ENCODE results near the gene INPPL1. TPM values are rescaled to one million over a fixed set of nuclear protein-coding genes. Genes with fewer than 3 reads are reported as not detected.

Gene INPPL1
- polyA plus RNA-seq, 1 donor (not counting 4 experiments of a cell fraction or from before 2014, with no cell fraction given) = 44.0 TPM

DNA sequence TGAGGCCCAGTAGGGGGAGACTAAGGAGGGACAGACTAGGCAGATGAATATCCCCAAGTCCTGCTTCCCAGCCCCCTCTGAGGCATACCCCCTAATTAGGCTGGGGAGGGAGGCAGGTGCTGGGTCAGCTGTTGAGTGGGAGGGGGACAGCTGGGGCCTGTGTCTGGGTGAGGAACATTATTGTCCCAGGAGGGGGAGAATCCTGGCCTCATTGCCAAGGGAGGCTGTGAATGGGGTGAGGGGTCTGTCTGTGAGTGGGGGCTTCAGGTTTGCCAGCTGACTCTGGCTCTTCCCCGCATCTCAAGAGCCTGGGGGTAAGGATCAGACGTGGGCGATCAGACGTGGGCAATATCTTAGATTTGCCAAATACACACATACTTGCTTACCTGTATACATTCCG, 2.1 kb downstream of the INPPL1 start:
- H3K9me3 ChIP-seq (ENCODE audit: control insufficient read depth, low read depth, low read length) = no peaks in the 10 kb centered on the region
- peaks cover 29% of the 10 kb centered on the region for H3K79me2 ChIP-seq (ENCODE audit: control insufficient read depth, insufficient read depth, low read length)
- DNase-seq (ENCODE audit: low read depth, low spot score) = no peak
- peaks cover 29 to 34% of the 10 kb centered on the region in 2 experiments for H3K36me3 ChIP-seq (ENCODE audit: control insufficient read depth in 2 of 2, extremely low read depth in 1 of 2, insufficient read depth in 2 of 2, low read length in 2 of 2)
- H3K4me1 ChIP-seq (ENCODE audit: control insufficient read depth, extremely low read depth, insufficient read depth, low read length) = peaks cover 10% of the 10 kb centered on the region
- H2AFZ ChIP-seq (ENCODE audit: control insufficient read depth, low read length) = no peak overlapping the region
- no peak for TF ChIP-seq EZH2 (IDR thresholded peaks at IDR 0.05; ENCODE audit: low read length)
- TF ChIP-seq, protein P1, sequence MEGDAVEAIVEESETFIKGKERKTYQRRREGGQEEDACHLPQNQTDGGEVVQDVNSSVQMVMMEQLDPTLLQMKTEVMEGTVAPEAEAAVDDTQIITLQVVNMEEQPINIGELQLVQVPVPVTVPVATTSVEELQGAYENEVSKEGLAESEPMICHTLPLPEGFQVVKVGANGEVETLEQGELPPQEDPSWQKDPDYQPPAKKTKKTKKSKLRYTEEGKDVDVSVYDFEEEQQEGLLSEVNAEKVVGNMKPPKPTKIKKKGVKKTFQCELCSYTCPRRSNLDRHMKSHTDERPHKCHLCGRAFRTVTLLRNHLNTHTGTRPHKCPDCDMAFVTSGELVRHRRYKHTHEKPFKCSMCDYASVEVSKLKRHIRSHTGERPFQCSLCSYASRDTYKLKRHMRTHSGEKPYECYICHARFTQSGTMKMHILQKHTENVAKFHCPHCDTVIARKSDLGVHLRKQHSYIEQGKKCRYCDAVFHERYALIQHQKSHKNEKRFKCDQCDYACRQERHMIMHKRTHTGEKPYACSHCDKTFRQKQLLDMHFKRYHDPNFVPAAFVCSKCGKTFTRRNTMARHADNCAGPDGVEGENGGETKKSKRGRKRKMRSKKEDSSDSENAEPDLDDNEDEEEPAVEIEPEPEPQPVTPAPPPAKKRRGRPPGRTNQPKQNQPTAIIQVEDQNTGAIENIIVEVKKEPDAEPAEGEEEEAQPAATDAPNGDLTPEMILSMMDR (optimal IDR thresholded peaks at IDR 0.05 in 1 of 3, IDR thresholded peaks at IDR 0.05 in 1 of 3, conservative IDR thresholded peaks at IDR 0.05 in 1 of 3; ENCODE audit: extremely low read depth in 1 of 3, insufficient read depth in 2 of 3, low read length in 3 of 3) = no peak
- H3K9me1 ChIP-seq (ENCODE audit: control insufficient read depth, extremely low read depth, insufficient read depth, low read length) = no peaks in the 10 kb centered on the region
- no peaks in the 10 kb centered on the region for H3K27me3 ChIP-seq (ENCODE audit: control insufficient read depth, extremely low read depth, insufficient read depth, low read length)
- H3K27ac ChIP-seq (ENCODE audit: control insufficient read depth, insufficient read depth, low read length) = no peak overlapping the region
- no peak overlapping the region for H3K9ac ChIP-seq (ENCODE audit: control insufficient read depth, extremely low read depth, insufficient read depth, low read length)
- dilution Hi-C loops (cut with MboI; ENCODE audit: extremely low pct_ligation_motif_present, low sequenced_read_pairs) = no loop called here
- no peak for FAIRE-seq
- no peak overlapping the region for H3K4me2 ChIP-seq (ENCODE audit: control insufficient read depth, extremely low read depth, insufficient read depth, low read depth, low read length)
- no peak overlapping the region for H3K4me3 ChIP-seq (ENCODE audit: control insufficient read depth in 2 of 3, extremely low read depth in 1 of 3, insufficient read depth in 2 of 3, low read depth in 1 of 3, low read length in 3 of 3)
- peaks cover 3% of the 10 kb centered on the region for H4K20me1 ChIP-seq (ENCODE audit: control insufficient read depth, extremely low read depth, insufficient read depth, low read length)

DNA sequence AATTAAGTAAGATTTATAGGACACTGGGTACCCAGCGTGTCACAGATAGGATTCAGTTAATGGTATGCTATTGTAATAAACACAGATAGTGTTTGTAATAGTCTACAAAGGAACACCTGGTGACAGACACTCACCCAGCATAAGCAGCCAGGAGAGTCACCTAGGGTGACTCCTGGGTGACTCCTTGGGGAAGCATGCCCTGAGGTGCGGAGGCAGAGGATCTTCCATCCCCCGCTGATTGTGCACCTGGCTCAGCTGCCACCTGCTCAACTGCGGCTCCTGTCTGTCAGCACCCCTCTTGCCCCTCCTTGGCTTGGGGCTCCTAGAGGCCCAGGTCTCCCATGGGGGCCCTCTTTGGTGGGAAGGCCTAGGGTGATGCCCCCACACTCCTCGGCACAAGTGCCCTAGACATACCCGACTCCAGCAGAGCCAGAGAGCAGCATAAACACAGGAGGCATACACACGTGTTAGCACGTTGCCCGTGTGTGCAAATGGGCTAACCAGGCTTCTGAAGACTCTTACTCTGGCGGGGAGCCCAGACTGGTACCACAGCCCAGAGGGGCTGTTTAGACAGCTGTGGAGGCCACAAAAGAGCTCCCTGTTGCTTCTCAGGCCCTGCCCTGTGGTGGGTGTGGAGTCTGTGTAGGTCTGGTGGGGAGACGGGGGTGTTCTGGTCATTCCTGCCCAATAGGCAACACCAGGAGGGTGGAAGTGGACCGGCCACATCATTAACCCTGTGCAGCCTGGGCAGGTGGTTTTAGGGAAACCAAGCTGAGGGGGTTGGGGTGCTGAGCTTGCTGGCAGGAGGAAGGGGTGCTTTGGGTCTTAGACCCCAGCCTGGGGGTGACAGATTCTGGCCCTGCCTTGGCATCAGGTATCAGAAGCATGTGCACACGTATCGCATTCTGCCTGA, 3.0 kb downstream of the INPPL1 start:
- no peak for DNase-seq (ENCODE audit: low read depth, low spot score)
- Histone ChIP-seq H3K4me3 (ENCODE audit: control insufficient read depth in 2 of 3, extremely low read depth in 1 of 3, insufficient read depth in 2 of 3, low read depth in 1 of 3, low read length in 3 of 3) (no peak overlapping the region), H3K4me1 (ENCODE audit: control insufficient read depth, extremely low read depth, insufficient read depth, low read length) (peaks cover 6% of the 10 kb centered on the region), H4K20me1 (ENCODE audit: control insufficient read depth, extremely low read depth, insufficient read depth, low read length) (peaks cover 3% of the 10 kb centered on the region), H3K36me3 (ENCODE audit: control insufficient read depth in 2 of 2, extremely low read depth in 1 of 2, insufficient read depth in 2 of 2, low read length in 2 of 2) (peaks cover 35 to 42% of the 10 kb centered on the region in 2 experiments), H3K9me3 (ENCODE audit: control insufficient read depth, low read depth, low read length) (no peaks in the 10 kb centered on the region), H3K4me2 (ENCODE audit: control insufficient read depth, extremely low read depth, insufficient read depth, low read depth, low read length) (no peak overlapping the region), H3K9me1 (ENCODE audit: control insufficient read depth, extremely low read depth, insufficient read depth, low read length) (no peaks in the 10 kb centered on the region), H3K27ac (ENCODE audit: control insufficient read depth, insufficient read depth, low read length) (no peak overlapping the region), H3K9ac (ENCODE audit: control insufficient read depth, extremely low read depth, insufficient read depth, low read length) (no peak overlapping the region), H3K27me3 (ENCODE audit: control insufficient read depth, extremely low read depth, insufficient read depth, low read length) (no peaks in the 10 kb centered on the region), H2AFZ (ENCODE audit: control insufficient read depth, low read length) (no peak overlapping the region), H3K79me2 (ENCODE audit: control insufficient read depth, insufficient read depth, low read length) (peaks cover 29% of the 10 kb centered on the region)
- dilution Hi-C loops (cut with MboI; ENCODE audit: extremely low pct_ligation_motif_present, low sequenced_read_pairs) = no loop called here
- TF ChIP-seq, protein P1 (optimal IDR thresholded peaks at IDR 0.05 in 1 of 3, IDR thresholded peaks at IDR 0.05 in 1 of 3, conservative IDR thresholded peaks at IDR 0.05 in 1 of 3; ENCODE audit: extremely low read depth in 1 of 3, insufficient read depth in 2 of 3, low read length in 3 of 3) = no peak
- TF ChIP-seq EZH2 (IDR thresholded peaks at IDR 0.05; ENCODE audit: low read length) = no peak
- FAIRE-seq = no peak
